Liver (tissue), 3 donors: ENCODE results near the gene SPTBN1.
A peak's percentile ranks its signal among the peaks of the same experiment; 100 is the strongest.

Experiments used
- CTCF ChIP-seq: fragments of 150-350 bp; IDR thresholded peaks from 2 replicates; pipeline ENCODE4 v1.5.1; 2017; ENCODE audit warnings: improper control_type of control experiment, low read depth, low read length; ENCODE audit not compliant: missing input control
- GABPA ChIP-seq, 2 donors: IDR thresholded peaks in 1 of 2; conservative IDR thresholded peaks in 1 of 2; 2 replicates each; pipeline ENCODE4 v1.6.1; 2016; ENCODE audit warnings: antibody characterized with exemption in 2 of 2, mild to moderate bottlenecking in 1 of 2, moderate library complexity in 1 of 2
- HNF4G ChIP-seq: IDR thresholded peaks from 2 replicates; pipeline ENCODE4 v1.6.1; 2016; ENCODE audit warnings: antibody characterized with exemption
- MAX ChIP-seq: IDR thresholded peaks from 2 replicates; pipeline ENCODE4 v1.6.1; 2016; ENCODE audit warnings: antibody characterized with exemption
- RAD21 ChIP-seq, 2 donors: IDR thresholded peaks; 2 replicates each; pipeline ENCODE4 v1.6.1; 2016; ENCODE audit warnings: antibody characterized with exemption in 2 of 2, mild to moderate bottlenecking in 2 of 2
- REST ChIP-seq: IDR thresholded peaks from 2 replicates; pipeline ENCODE4 v1.6.1; 2016; ENCODE audit warnings: antibody characterized with exemption, mild to moderate bottlenecking
- TAF1 ChIP-seq: conservative IDR thresholded peaks from 2 replicates; pipeline ENCODE4 v1.6.1; 2016; ENCODE audit warnings: antibody characterized with exemption, mild to moderate bottlenecking
- donor health status: healthy.
- donor health status: healthy.

- TF ChIP-seq REST, result no peak
- TF ChIP-seq GABPA (IDR thresholded peaks at IDR 0.05 in 1 of 2, conservative IDR thresholded peaks at IDR 0.05 in 1 of 2), result no peak
- TF ChIP-seq HNF4G, result no peak
- peak; percentile 24 to 26 for TF ChIP-seq RAD21 (IDR thresholded peaks at IDR 0.05)
- TF ChIP-seq MAX, result no peak
- no peak for TF ChIP-seq CTCF
- no peak for TF ChIP-seq TAF1
Measured at GRCh38 chr2:54566896-54567295, 110.8 kb downstream of the SPTBN1 start.
